H1 (cell line): ENCODE measurements around the gene CMIP. TPM values are rescaled to one million over a fixed set of nuclear protein-coding genes. Genes with fewer than 3 reads are reported as not detected.

ENCODE experiments used
- CTCF ChIA-PET: fragments of 300-600 bp; sonication (Branson Sonifier 250); formaldehyde crosslinking; loops from one replicate; lab custom pipeline; 2021; ENCODE audit not compliant: partially characterized antibody; lab: Charles Lee
- POLR2A ChIA-PET: fragments of 300-600 bp; sonication (Branson Sonifier 250); formaldehyde crosslinking; loops from one replicate; lab custom pipeline; 2021; ENCODE audit warnings: inconsistent platforms; ENCODE audit not compliant: partially characterized antibody; lab: Charles Lee
- DNase-seq, 2 experiments: peaks; one replicate each; pipeline versions ENCODE4 v3.0.0 to v3.0.0-alpha.2; 2010 to 2022; ENCODE audit warnings: low spot score in 2 of 2, low read depth in 1 of 2, mixed read lengths in 1 of 2
- FAIRE-seq: peaks from 2 replicates; lab custom pipeline; 2011; peaks lifted over from hg19 to GRCh38; lab: Jason Lieb, UNC
- H2AFZ ChIP-seq: 2 replicates; pipeline ENCODE4 v1.8.1; 2012; ENCODE audit warnings: low read length, inconsistent platforms
- H2AK5ac ChIP-seq: 2 replicates; pipeline ENCODE4 v1.6.1; 2013; ENCODE audit warnings: low read depth, low read length
- H2BK120ac ChIP-seq: replicated peaks from 2 replicates; pipeline ENCODE3; 2013; ENCODE audit warnings: low read depth, low read length, inconsistent platforms
- H2BK12ac ChIP-seq: 2 replicates; pipeline ENCODE4 v1.6.1; 2013; ENCODE audit warnings: low read depth, low read length
- H2BK15ac ChIP-seq: 2 replicates; pipeline ENCODE4 v1.6.1; 2013; ENCODE audit warnings: low read length
- H2BK20ac ChIP-seq: 2 replicates; pipeline ENCODE4 v1.6.1; 2013; ENCODE audit warnings: low read length
- H2BK5ac ChIP-seq: 2 replicates; pipeline ENCODE4 v1.6.1; 2013; ENCODE audit warnings: low read depth, low read length
- H3K14ac ChIP-seq: 2 replicates; pipeline ENCODE4 v1.6.1; 2013; ENCODE audit warnings: inconsistent platforms; ENCODE audit not compliant: insufficient read length
- H3K18ac ChIP-seq: 2 replicates; pipeline ENCODE4 v1.6.1; 2013; ENCODE audit warnings: low read length; ENCODE audit errors: extremely low read depth
- H3K23ac ChIP-seq: 2 replicates; pipeline ENCODE4 v1.6.1; 2013; ENCODE audit warnings: inconsistent platforms; ENCODE audit not compliant: insufficient read length
- H3K23me2 ChIP-seq: 2 replicates; pipeline ENCODE4 v1.6.1; 2013; ENCODE audit warnings: low read depth, low read length
- H3K27ac ChIP-seq: 2 replicates; pipeline ENCODE4 v1.6.1; 2011; ENCODE audit warnings: low read depth, low read length, inconsistent platforms
- H3K27me3 ChIP-seq, 4 experiments: replicated peaks in 1 of 4; 1 replicate in 1 of 4; 2 replicates in 3 of 4; pipeline versions ENCODE4 v1.6.1 to v1.8.1; 2011 to 2013; ENCODE audit warnings: low read length in 3 of 4, mild to moderate bottlenecking in 3 of 4, inconsistent platforms in 2 of 4, mixed read lengths in 2 of 4, moderate library complexity in 1 of 4; ENCODE audit not compliant: control insufficient read depth in 3 of 4, insufficient read depth in 3 of 4; ENCODE audit errors: extremely low read depth in 1 of 4
- H3K36me3 ChIP-seq, 4 experiments: 2 replicates each; pipeline versions ENCODE4 v1.6.1 to v1.8.1; 2011 to 2013; ENCODE audit warnings: mild to moderate bottlenecking in 4 of 4, low read length in 3 of 4, moderate library complexity in 2 of 4, control low read depth in 1 of 4, inconsistent platforms in 1 of 4; ENCODE audit not compliant: insufficient read depth in 4 of 4, control insufficient read depth in 2 of 4
- H3K4ac ChIP-seq: replicated peaks from 2 replicates; pipeline ENCODE3; 2013; ENCODE audit warnings: low read length, low read depth, mixed read lengths, inconsistent platforms; ENCODE audit not compliant: insufficient read length
- H3K4me1 ChIP-seq, 4 experiments: replicated peaks in 1 of 4; 1 replicate in 1 of 4; 2 replicates in 3 of 4; pipeline versions ENCODE4 v1.6.1 to v1.8.1; 2011 to 2013; ENCODE audit warnings: low read length in 3 of 4, inconsistent platforms in 2 of 4, mixed read lengths in 1 of 4; ENCODE audit not compliant: insufficient read depth in 4 of 4, control insufficient read depth in 3 of 4
- H3K4me2 ChIP-seq, 2 experiments: 2 replicates each; pipeline versions ENCODE4 v1.6.1 to v1.8.1; 2011 to 2013; ENCODE audit warnings: low read depth in 2 of 2, low read length in 2 of 2, control low read depth in 1 of 2, inconsistent platforms in 1 of 2, mild to moderate bottlenecking in 1 of 2; ENCODE audit not compliant: insufficient read depth in 1 of 2
- H3K4me3 ChIP-seq, 4 experiments: fragments of 200-600, 300-600 bp in 1 of 4; sonication (generic), shearing (Covaris generic), sonication (Bioruptor Twin) in 1 of 4; 2 replicates each; pipeline versions ENCODE4 v1.5.1 to v1.8.1; 2011 to 2016; ENCODE audit warnings: low read length in 4 of 4, low read depth in 3 of 4, control low read depth in 2 of 4, inconsistent platforms in 2 of 4, mild to moderate bottlenecking in 2 of 4, mixed read lengths in 1 of 4, moderate library complexity in 1 of 4; ENCODE audit not compliant: insufficient read depth in 2 of 4; ENCODE audit errors: extremely low read depth in 1 of 4
- H3K56ac ChIP-seq: replicated peaks from 2 replicates; pipeline ENCODE3; 2013; ENCODE audit warnings: low read depth, mild to moderate bottlenecking, mixed read lengths, low read length, inconsistent platforms; ENCODE audit not compliant: insufficient read length
- H3K79me1 ChIP-seq: 2 replicates; pipeline ENCODE4 v1.6.1; 2013; ENCODE audit warnings: low read depth, low read length, control low read depth
- H3K79me2 ChIP-seq, 2 experiments: 2 replicates each; pipeline versions ENCODE4 v1.6.1 to v1.8.1; 2012 to 2013; ENCODE audit warnings: low read length in 2 of 2, mild to moderate bottlenecking in 2 of 2, inconsistent platforms in 1 of 2; ENCODE audit not compliant: insufficient read depth in 2 of 2, control insufficient read depth in 1 of 2
- H3K9ac ChIP-seq, 4 experiments: replicated peaks in 1 of 4; 1 replicate in 1 of 4; 2 replicates in 3 of 4; pipeline versions ENCODE4 v1.6.1 to v1.8.1; 2011 to 2013; ENCODE audit warnings: low read depth in 3 of 4, low read length in 3 of 4, control low read depth in 2 of 4, mild to moderate bottlenecking in 2 of 4, moderate library complexity in 2 of 4, inconsistent platforms in 1 of 4; ENCODE audit errors: extremely low read depth in 1 of 4
- H3K9me3 ChIP-seq, 2 experiments: 2 replicates each; pipeline versions ENCODE4 v1.6.1 to v1.8.1; 2012 to 2013; ENCODE audit warnings: mild to moderate bottlenecking in 2 of 2, moderate library complexity in 2 of 2, control low read depth in 1 of 2, inconsistent platforms in 1 of 2, low read depth in 1 of 2, low read length in 1 of 2, mixed read lengths in 1 of 2; ENCODE audit not compliant: insufficient read depth in 2 of 2
- H4K20me1 ChIP-seq, 2 experiments: replicated peaks in 1 of 2; 2 replicates each; pipeline versions ENCODE3 to v1.8.1; 2011 to 2013; ENCODE audit warnings: inconsistent platforms in 2 of 2, low read length in 2 of 2, mild to moderate bottlenecking in 1 of 2; ENCODE audit not compliant: insufficient read depth in 2 of 2, control insufficient read depth in 1 of 2
- H4K5ac ChIP-seq: 2 replicates; pipeline ENCODE4 v1.6.1; 2013; ENCODE audit warnings: low read length, low read depth, mixed read lengths, inconsistent platforms; ENCODE audit not compliant: insufficient read length
- H4K8ac ChIP-seq: 2 replicates; pipeline ENCODE4 v1.8.0; 2013; ENCODE audit warnings: mild to moderate bottlenecking, moderate library complexity, low read length, inconsistent platforms; ENCODE audit not compliant: insufficient read depth; ENCODE audit errors: extremely low read depth
- H4K91ac ChIP-seq: replicated peaks from 2 replicates; pipeline ENCODE3; 2013; ENCODE audit warnings: low read length, mixed read lengths, inconsistent platforms; ENCODE audit not compliant: insufficient read length
- KDM1A ChIP-seq: fragments of 200-600, 300-600 bp; sonication (generic); IDR thresholded peaks from 2 replicates; pipeline ENCODE4 v1.7.1; 2016; ENCODE audit warnings: mild to moderate bottlenecking, low read length, borderline replicate concordance
- SUZ12 ChIP-seq: fragments of 200-600 bp; sonication (generic); IDR thresholded peaks from 2 replicates; pipeline ENCODE4 v1.6.1; 2012; ENCODE audit warnings: mild to moderate bottlenecking, inconsistent platforms, low read length, moderate library complexity, mixed read lengths
- WGBS, 2 experiments: shearing (Covaris generic) in 1 of 2; methylation state at CpG; one replicate each; pipeline versions ENCODE4 v1.1.6 to v1.1.7; 2013 to 2015; ENCODE audit warnings: low lambda C conversion rate in 2 of 2, mixed read lengths in 2 of 2, inconsistent platforms in 1 of 2, low coverage in 1 of 2, missing lambda C conversion rate in 1 of 2; ENCODE audit not compliant: insufficient replicate concordance in 2 of 2, insufficient coverage in 1 of 2, insufficient read length in 1 of 2; ENCODE audit errors: extremely low coverage in 1 of 2, missing lambda C conversion rate in 1 of 2; 5-methylcytosine and 5-hydroxymethylcytosine counted together
- polyA plus RNA-seq, 7 experiments: library from polyadenylated mRNA; depleted of rRNA in 3 of 7; stranded (reverse) in 5 of 7; unstranded in 2 of 7; fragments of >200 nt in 5 of 7; fragments of 200-250 nt in 2 of 7; gene quantifications; 1 replicate in 5 of 7; 2 replicates in 1 of 7; 4 replicates in 1 of 7; pipeline versions ENCODE4 v1.2.1 to v1.2.3, GENCODE V29; 2011 to 2013; ENCODE audit warnings: missing spikeins in 2 of 7, mixed read lengths in 2 of 7
- total RNA-seq: library from RNA; stranded (reverse); fragmentation: NEBNext Ultra II Directional; extraction: Animal tissue kit (Norgen Biotek cat#: 25700); gene quantifications from 2 replicates; pipeline ENCODE4 v1.2.1, GENCODE V29; 2021

Gene CMIP
- total and polyA plus RNA-seq, 2 of the 8 experiments (the other 6 are each of a cell fraction or from before 2014, with no cell fraction given), result 7.9 to 53.2 TPM

DNA sequence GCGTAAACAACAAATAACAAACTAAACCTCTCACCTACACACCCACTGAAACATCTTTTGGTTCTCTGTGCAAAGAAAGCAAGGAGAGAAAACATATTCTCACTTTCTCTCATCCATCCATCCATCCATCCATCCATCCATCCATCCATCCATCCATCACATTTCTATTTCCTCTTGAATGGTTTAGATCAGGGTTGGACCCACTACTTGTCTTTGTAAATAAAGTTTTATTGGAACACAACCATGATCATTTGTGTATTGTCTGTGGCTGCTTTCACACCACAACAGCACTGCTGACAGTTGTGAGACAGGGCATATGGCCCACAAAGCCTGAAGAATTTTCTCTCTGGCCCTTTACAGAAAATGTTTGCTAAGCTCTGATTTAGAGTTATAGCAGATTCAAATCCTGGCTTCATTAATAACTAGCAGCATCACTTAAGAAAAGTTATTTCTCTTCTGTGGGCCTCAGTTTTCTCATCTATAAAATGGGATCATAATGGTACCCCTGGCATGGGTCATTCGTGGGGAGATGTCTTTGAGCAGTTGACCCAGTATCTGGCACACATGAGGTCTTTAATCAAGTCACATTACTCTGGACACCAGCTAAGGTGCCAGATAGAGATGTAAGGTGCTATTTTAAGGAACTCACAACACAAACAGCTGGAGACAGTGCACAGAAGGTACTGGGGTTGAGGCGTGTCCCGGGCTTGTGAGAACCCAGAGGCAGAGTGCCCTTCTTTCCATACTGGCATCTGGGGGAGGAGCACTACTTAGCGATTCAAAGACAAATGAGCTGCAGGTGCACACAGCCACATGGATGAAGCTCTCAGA lies 146.3 kb downstream of the CMIP start:
- no peak overlapping the region for H3K9ac ChIP-seq
- FAIRE-seq, result no peak
- TF ChIP-seq KDM1A (0 out of 2 replicates have a peak, but pooled peaks have one; percentile 33), SUZ12 (no peak)
- H2AFZ ChIP-seq, result no peak overlapping the region
- H3K79me1 ChIP-seq, result peaks cover 16% of the 10 kb centered on the region
- peaks cover 6 to 14% of the 10 kb centered on the region in 2 experiments for H4K20me1 ChIP-seq
- H3K4me1 ChIP-seq, result no peaks in the 10 kb centered on the region; a peak in 3 of 7 replicates
- H3K27ac ChIP-seq, result no peak overlapping the region
- no peak for DNase-seq
- no peak overlapping the region for H3K4ac ChIP-seq
- no peak overlapping the region for H3K23ac ChIP-seq
- H4K91ac ChIP-seq, result no peak overlapping the region
- H3K4me2 ChIP-seq, result no peak overlapping the region
- H3K14ac ChIP-seq, result no peak overlapping the region
- no peak overlapping the region for H3K4me3 ChIP-seq
- no peak overlapping the region for H2BK20ac ChIP-seq
- H2BK12ac ChIP-seq, result no peak overlapping the region
- 71% methylated on average over 5 of the region's 5 CpGs; no CpG with 5 or more reads in 1 of the 2 experiments for WGBS, 2 experiments
- peaks cover 0 to 43% of the 10 kb centered on the region in 2 experiments; a peak in 2 of 4 replicates for H3K79me2 ChIP-seq
- no peak overlapping the region for H3K56ac ChIP-seq
- H3K23me2 ChIP-seq, result no peaks in the 10 kb centered on the region
- CTCF ChIA-PET, result interaction anchor here (1.0 to 2.1 kb wide), 4 partner anchors 22 to 106 kb away, joined by 3 to 5 read pairs (median 4); no protein-coding TSS in a partner anchor
- POLR2A ChIA-PET, result interaction anchor here (1.2 kb wide), 1 partner anchor 26 kb away, joined by 3 read pairs; no protein-coding TSS in a partner anchor
- H4K5ac ChIP-seq, result no peak overlapping the region
- H2AK5ac ChIP-seq, result no peak overlapping the region
- H4K8ac ChIP-seq, result no peak overlapping the region
- no peak overlapping the region for H2BK15ac ChIP-seq
- H3K18ac ChIP-seq, result no peak overlapping the region
- H2BK5ac ChIP-seq, result no peak overlapping the region
- no peaks in the 10 kb centered on the region for H3K9me3 ChIP-seq
- H2BK120ac ChIP-seq, result no peak overlapping the region
- H3K36me3 ChIP-seq, result no peaks in the 10 kb centered on the region
- H3K27me3 ChIP-seq, result no peaks in the 10 kb centered on the region
